H1 (cell line): ENCODE results near the gene GRID1. TPM values are rescaled to one million over a fixed set of nuclear protein-coding genes. Genes with fewer than 3 reads are reported as not detected.
A peak's percentile ranks its signal among the peaks of the same experiment; 100 is the strongest.

Source experiments
- ASH2L ChIP-seq: fragments of 200-600, 300-600 bp; sonication (generic); IDR thresholded peaks from one replicate; pipeline ENCODE4 v1.7.1; 2017; ENCODE audit warnings: low read length
- ATF3 ChIP-seq: IDR thresholded peaks from 2 replicates; pipeline ENCODE4 v1.6.1; 2011; ENCODE audit warnings: low read depth, mild to moderate bottlenecking, low read length; ENCODE audit not compliant: insufficient read depth
- CBX8 ChIP-seq: fragments of 300-800, 300-1000 bp; sonication (generic); IDR thresholded peaks from 2 replicates; pipeline ENCODE4 v1.7.1; 2016; ENCODE audit warnings: low read depth, low read length, borderline replicate concordance
- CHD1 ChIP-seq: IDR thresholded peaks from 2 replicates; pipeline ENCODE4 v1.6.1; 2012; ENCODE audit warnings: low read depth, low read length, improper control_type of control experiment
- E2F6 ChIP-seq: IDR thresholded peaks from 2 replicates; pipeline ENCODE4 v1.6.1; 2012; ENCODE audit warnings: inconsistent platforms
- GABPA ChIP-seq: IDR thresholded peaks from 2 replicates; pipeline ENCODE4 v1.6.1; 2011; ENCODE audit warnings: mild to moderate bottlenecking, low read length, moderate library complexity, borderline replicate concordance; ENCODE audit not compliant: insufficient read depth
- MAX ChIP-seq: IDR thresholded peaks from 2 replicates; pipeline ENCODE4 v1.6.1; 2012; ENCODE audit warnings: inconsistent platforms
- TEAD4 ChIP-seq: IDR thresholded peaks from 2 replicates; pipeline ENCODE4 v1.6.1; 2012; ENCODE audit warnings: low read depth, low read length, inconsistent platforms, mixed read lengths
- polyA plus RNA-seq, 7 experiments: library from polyadenylated mRNA; depleted of rRNA in 3 of 7; stranded (reverse) in 5 of 7; unstranded in 2 of 7; fragments of >200 nt in 5 of 7; fragments of 200-250 nt in 2 of 7; gene quantifications; 1 replicate in 5 of 7; 2 replicates in 1 of 7; 4 replicates in 1 of 7; pipeline versions ENCODE4 v1.2.1 to v1.2.3, GENCODE V29; 2011 to 2013; ENCODE audit warnings: missing spikeins in 2 of 7, mixed read lengths in 2 of 7
- total RNA-seq: library from RNA; stranded (reverse); fragmentation: NEBNext Ultra II Directional; extraction: Animal tissue kit (Norgen Biotek cat#: 25700); gene quantifications from 2 replicates; pipeline ENCODE4 v1.2.1, GENCODE V29; 2021

The GRID1 gene
- total and polyA plus RNA-seq, 2 of the 8 experiments (the other 6 are each of a cell fraction or from before 2014, with no cell fraction given) = 0.22 to 0.30 TPM

GRCh38 chr10:86363833-86364490, 2.6 kb downstream of the GRID1 start (continued):
- TF ChIP-seq ATF3 (no peak), CBX8 (no peak), GABPA (no peak), CHD1 (no peak), MAX (peak; percentile 62; the same call in 1 of the 2 replicates), E2F6 (0 out of 2 replicates have a peak, but pooled peaks have one; percentile 21), TEAD4 (no peak), ASH2L (no peak)
